Measurements from ENCODE around the gene NPAS4. TPM values are rescaled to one million over a fixed set of nuclear protein-coding genes. Genes with fewer than 3 reads are reported as not detected.

The NPAS4 gene
- total RNA-seq, 4 donors from 2014 or later = not detected

- no peak for TF ChIP-seq CTCF (IDR thresholded peaks at IDR 0.05; ENCODE audit: low read depth)
Observed at GRCh38 chr11:66472054-66472453, 51.2 kb downstream of the NPAS4 start.

DNA sequence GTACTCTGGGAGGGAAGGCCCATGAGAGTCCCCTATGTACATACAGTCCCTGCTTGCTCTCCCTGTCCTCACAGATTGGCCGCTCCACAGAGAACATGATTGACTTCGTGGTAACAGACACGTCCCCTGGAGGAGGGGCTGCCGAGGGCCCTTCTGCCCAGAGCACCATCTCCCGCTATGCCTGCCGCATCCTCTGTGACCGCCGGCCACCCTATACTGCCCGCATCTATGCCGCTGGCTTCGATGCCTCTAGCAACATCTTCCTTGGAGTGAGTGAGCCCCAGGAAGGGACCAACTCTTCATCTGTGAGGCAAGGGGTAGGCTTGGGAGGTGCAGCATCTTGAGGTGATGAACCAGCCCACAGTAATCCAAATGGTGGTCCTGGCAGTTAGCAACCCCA is 52.3 kb downstream of the NPAS4 start:
- TF ChIP-seq CTCF (IDR thresholded peaks at IDR 0.05; ENCODE audit: low read depth) = no peak

- TF ChIP-seq CTCF (IDR thresholded peaks at IDR 0.05; ENCODE audit: low read depth) = no peak
Observed at GRCh38 chr11:66473608-66474515, 53.0 kb downstream of the NPAS4 start.

GRCh38 chr11:66475349-66476172 is 54.7 kb downstream of the NPAS4 start:
- TF ChIP-seq CTCF (IDR thresholded peaks at IDR 0.05; ENCODE audit: low read depth) = no peak

Small RNA genes lying within 50 kb of the gene (small RNA-seq; reads per million reads assigned to genes)
- gene RF00017 (not detected), gene RF00416 (not detected), gene RNU1-84P (not detected)

Other genes with a start within 250 kb of the NPAS4 start
- 10 to 100 TPM; 13.3 to 24.9 (median 19.3) TPM for gene KLC2, start 163.3 kb upstream of the NPAS4 start, total RNA-seq
- 10 to 100 TPM; 46.3 to 95.3 (median 68.6) TPM for gene RAB1B, start 152.4 kb upstream of the NPAS4 start, total RNA-seq
- not detected for gene CNIH2, start 142.9 kb upstream of the NPAS4 start, total RNA-seq
- gene YIF1A, start 131.9 kb upstream of the NPAS4 start, total RNA-seq = 10 to 100 TPM; 39.0 to 60.5 (median 53.7) TPM
- gene TMEM151A, start 129.1 kb upstream of the NPAS4 start, total RNA-seq = not detected
- gene CD248, start 104.0 kb upstream of the NPAS4 start, total RNA-seq = 100 to 1,000 TPM in 2 of 4 donors, 10 to 100 TPM in 2; 49.0 to 226 (median 149) TPM
- 1 to 10 TPM in 3 of 4 donors, under 1 TPM in 1; 0.98 to 3.7 (median 3.3) TPM for gene RIN1, start 84.6 kb upstream of the NPAS4 start, total RNA-seq
- gene BRMS1, start 75.9 kb upstream of the NPAS4 start, total RNA-seq = 10 to 100 TPM; 20.5 to 47.1 (median 34.7) TPM
- 10 to 100 TPM; 11.7 to 31.7 (median 18.7) TPM for gene B4GAT1, start 73.4 kb upstream of the NPAS4 start, total RNA-seq
- 10 to 100 TPM in 2 of 4 donors, 1 to 10 TPM in 2; 3.7 to 30.7 (median 15.5) TPM for gene SLC29A2, start 49.3 kb upstream of the NPAS4 start, total RNA-seq
- gene MRPL11, start 17.8 kb downstream of the NPAS4 start, total RNA-seq = 10 to 100 TPM; 26.7 to 41.8 (median 39.6) TPM
- gene PELI3, start 45.9 kb downstream of the NPAS4 start, total RNA-seq = 10 to 100 TPM in 3 of 4 donors, 1 to 10 TPM in 1; 8.0 to 16.6 (median 12.6) TPM
- gene DPP3, start 59.4 kb downstream of the NPAS4 start, total RNA-seq = 10 to 100 TPM; 12.6 to 17.8 (median 15.7) TPM
- 10 to 100 TPM; 25.5 to 53.7 (median 39.3) TPM for gene BBS1, start 89.6 kb downstream of the NPAS4 start, total RNA-seq
- gene ZDHHC24, start 125.0 kb downstream of the NPAS4 start, total RNA-seq = 10 to 100 TPM in 3 of 4 donors, 1 to 10 TPM in 1; 4.4 to 16.4 (median 12.5) TPM
- under 1 TPM in 1 of 4 donors, not detected in 3; 0.22 TPM for gene ACTN3, start 125.9 kb downstream of the NPAS4 start, total RNA-seq
- gene CTSF, start 147.6 kb downstream of the NPAS4 start, total RNA-seq = 100 to 1,000 TPM in 3 of 4 donors, 10 to 100 TPM in 1; 55.9 to 196 (median 121) TPM
- under 1 TPM in 1 of 4 donors, not detected in 3; 0.17 TPM for gene CCDC87, start 172.0 kb downstream of the NPAS4 start, total RNA-seq
- gene CCS, start 172.2 kb downstream of the NPAS4 start, total RNA-seq = 10 to 100 TPM; 17.6 to 35.6 (median 24.0) TPM
- gene RBM14, start 195.6 kb downstream of the NPAS4 start, total RNA-seq = 10 to 100 TPM; 25.8 to 49.3 (median 39.6) TPM
- 10 to 100 TPM; 51.7 to 93.3 (median 68.6) TPM for gene RBM4, start 217.7 kb downstream of the NPAS4 start, total RNA-seq